HG03159 (cell line): Measurements from ENCODE around the gene CEP41.

Experiments
- ATAC-seq: cut with Tn5 transposase; IDR thresholded peaks from one replicate; pipeline ENCODE4 v1.9.1; 2021; ENCODE audit warnings: mild to moderate bottlenecking, moderate library complexity; ENCODE audit not compliant: unreplicated experiment

The CEP41 gene

DNA sequence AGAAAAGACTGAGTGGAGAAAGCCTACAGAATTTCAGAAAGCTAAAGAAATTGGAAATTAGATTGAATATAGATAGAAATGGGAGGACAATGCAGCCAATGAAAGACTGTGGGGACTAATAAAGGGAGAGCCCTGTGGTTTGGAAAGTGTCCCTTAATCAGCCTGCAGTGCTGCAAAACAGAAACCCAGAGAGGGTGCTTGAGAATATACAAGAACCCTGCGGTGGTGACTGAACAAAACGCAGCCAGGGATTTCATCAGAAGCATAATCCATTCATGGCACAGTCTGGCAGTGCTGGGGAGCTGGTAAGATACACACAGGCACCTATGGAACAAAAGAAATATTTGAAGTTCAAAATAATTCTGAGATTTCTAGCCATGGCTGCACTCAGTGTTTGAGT is 19.1 kb downstream of the CEP41 start:
- ATAC-seq: no peak

DNA sequence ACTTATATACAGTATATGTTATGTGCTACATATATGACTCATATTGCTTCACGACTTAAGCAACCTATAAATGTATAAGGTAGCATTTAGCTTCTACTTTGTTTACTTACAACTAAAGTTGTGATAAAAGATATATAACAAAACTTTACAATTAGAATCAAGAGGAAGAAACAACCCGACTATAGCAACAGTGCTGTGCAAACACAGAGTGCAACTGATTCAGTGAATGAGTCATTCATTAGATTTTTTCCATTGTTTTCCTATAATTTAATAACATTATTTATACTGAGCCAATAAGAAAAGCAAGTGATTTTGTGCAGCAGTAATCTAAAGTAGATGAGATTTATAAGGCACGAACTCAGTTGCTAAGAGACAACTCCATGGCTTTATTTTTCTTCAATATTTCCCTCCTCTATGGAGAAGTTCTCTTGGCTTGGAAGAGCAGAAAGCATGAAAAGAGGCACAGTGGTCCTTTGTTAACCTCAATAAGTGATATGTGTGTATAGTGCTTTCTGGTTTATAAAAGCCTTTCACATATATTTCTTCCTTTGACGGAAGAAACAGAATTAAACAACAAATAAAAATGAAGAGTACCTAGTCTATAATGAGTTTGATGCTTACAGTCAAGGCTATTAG is 19.8 kb downstream of the CEP41 start:
- ATAC-seq: no peak

DNA sequence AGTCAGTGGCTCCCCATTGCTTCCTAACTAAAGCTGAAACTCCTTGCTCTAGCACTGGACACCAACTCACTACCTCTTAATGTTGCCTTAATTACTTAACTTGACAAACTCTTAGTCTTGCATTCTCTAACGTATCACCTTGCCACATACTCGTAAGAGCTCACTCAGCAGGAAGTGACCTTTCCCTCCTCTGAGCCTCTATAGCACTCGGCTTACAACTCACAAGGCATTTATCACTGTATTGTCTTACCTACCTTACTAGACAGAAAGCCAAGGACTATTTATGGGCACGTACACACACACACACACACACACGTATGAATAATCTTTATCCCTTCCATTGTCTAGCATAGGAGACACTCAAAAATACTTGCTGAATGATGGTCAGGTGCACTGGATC is 21.2 kb downstream of the CEP41 start:
- ATAC-seq: no peak

DNA sequence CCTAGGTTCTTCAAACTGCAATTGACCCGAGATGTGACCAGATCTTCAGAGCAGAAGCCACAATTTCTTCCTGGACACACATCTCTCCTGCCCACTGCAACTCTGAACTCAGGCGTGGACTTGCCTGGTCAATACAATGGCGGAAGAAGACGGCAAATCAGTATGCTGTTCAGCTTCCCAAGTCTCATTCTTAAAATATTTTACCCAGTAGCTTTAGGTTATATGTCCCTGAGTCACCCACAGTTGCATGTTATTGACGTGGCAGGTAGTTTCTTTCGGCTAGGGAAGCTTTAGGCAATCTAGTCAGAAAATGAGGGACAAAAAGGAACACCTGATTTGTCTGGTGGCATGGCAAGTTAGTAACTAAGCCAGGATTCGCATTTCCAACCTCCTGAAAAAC is 22.5 kb downstream of the CEP41 start:
- ATAC-seq: no peak

DNA sequence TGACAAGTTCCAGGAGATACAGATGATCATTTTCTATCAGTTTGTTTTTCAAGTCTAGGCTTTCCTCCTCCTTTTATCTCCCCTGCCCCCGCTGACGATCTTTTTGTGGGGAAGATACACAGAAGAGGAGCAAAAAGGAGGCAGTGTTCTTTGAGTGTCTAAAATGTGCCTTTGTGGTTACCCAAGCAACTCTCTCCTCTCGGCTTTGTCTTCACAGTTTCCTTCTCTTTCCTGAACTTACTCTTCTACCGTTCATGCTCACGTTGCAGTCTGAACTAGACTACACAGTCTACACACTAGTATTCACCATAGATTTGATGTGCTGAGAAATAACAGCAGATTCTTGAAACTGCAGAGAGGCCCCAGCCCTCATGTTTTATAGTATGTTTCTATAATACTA is 23.6 kb downstream of the CEP41 start:
- ATAC-seq: no peak

DNA sequence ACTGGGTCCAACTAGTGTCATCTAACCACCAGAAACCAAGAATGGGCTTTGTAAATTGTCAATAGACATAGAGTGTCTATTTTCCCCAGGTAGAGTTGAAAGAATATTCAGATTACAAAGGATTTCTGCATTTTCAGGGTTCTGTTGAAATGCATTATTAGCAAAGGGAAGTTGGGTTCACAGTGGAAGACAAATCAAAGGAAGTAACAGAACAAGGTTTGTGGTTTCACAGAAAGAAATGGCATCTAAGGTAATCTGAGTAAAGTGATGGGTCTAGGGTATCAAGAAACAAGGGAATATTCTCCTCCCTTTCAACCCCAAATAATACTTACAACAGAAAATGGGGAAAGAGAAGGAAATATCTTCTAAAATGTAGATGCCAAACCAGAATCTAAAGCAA is 25.8 kb downstream of the CEP41 start:
- no peak for ATAC-seq

DNA sequence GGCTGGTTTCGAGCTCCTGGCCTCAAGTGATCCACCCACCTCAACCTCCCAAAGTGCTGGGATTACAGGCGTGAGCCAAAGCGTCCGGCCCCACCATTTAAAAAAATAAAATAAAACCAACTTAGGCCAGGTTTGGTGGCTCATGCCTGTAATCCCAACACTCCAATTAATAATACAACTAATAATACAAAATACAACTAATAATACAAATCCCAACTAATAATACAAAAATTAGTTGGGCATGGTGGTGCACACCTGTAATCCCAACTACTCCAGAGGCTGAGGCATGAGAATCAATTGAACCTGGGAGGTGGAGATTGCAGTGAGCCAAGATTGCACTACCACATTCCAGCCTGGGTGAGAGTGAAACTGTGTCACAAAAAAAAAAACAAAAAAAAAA is 27.6 kb downstream of the CEP41 start:
- no peak for ATAC-seq

DNA sequence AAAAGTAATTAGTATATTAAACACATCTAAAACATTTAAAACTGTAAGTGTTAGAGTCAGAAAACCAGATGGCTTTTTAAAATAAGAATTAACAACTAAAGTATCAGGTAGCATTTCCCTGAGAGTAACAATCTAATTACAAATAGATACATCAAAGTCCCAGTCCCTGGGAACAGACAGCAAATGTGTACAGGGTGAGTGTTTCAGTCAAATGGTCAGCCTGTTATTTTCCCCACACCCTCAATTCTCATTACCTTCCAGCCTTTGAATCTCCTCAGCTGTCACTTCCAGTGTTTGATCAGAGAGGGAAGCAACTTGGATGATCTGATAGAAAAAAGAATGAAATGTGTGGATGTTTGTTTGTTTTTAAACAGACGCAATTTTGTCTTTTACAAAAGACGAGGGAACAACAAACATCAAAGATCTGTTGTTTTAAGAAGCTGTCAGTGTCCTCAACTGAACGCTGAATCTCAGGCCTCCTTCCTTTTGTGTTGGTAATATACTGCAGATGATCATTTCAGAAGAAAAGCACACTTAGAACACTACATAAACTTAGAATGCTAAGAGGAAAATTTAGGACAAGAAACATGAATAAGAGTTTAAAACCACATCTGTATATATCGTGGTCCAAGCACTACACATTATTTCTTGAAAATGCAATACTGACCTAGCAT is 29.8 kb downstream of the CEP41 start:
- ATAC-seq: no peak

DNA sequence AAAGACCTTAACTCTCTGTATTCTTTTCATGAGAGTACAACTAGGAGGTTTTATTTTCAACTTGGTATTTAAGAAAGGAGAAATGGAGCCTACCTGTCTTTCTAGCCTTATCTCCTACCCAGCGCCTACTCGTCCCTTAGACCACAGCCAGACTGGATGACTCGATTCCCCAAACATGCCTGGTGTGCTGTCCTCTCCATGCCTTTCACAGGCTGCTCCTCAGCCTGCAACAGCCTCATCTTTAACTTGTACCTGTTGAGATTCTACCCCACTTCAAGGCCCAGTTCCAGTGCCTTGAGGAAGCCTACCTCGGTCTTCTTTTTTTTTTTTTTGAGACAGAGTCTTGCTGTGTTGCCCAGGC is 31.1 kb downstream of the CEP41 start:
- no peak for ATAC-seq

DNA sequence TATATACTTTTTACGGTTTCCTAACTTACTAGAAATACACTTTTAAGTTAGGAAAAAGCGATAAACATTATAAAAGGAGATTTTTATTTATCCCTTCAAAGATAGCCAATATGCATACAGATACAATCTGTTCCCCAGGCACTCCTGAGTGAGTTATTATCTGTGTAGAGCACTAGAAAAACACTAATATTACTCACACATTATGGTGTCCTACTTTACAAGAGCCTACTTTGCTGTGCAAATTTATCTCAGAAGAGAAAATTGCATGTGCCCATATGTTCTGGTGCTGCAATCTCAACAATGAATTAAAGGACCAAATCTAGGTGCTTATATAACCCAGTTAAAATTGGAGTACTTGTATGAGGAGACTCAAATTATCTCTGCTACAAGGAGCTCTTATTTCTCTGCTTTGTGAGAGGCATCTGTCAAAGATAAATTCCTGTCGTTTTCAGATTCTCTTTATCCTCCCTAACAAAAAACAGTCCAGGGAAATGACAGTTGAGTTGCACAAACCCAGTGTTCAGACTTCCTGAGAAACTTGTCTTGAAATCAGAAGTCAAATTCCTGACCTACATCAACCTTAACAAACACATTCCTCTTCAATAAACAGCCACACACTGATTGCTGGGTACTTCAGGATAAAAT is 31.6 kb downstream of the CEP41 start:
- no peak for ATAC-seq

DNA sequence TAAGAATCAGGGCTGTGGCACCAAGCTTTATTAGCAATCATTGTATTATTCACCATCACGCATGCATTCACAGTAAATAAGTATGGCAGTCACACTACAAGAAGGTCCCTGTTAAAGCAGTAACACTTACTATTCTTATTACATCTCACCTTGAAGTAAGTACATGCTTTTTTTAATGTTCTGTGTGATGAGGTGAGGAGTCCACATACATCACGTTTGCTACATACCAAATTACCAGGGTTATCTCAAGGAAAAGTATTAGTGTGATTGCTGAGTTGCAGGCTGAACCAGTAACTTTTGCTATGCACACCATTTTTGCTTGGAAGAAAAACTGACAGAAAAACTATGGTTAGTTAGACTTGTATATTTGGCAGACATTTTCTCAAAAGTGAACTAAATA is 35.8 kb downstream of the CEP41 start:
- ATAC-seq: no peak

DNA sequence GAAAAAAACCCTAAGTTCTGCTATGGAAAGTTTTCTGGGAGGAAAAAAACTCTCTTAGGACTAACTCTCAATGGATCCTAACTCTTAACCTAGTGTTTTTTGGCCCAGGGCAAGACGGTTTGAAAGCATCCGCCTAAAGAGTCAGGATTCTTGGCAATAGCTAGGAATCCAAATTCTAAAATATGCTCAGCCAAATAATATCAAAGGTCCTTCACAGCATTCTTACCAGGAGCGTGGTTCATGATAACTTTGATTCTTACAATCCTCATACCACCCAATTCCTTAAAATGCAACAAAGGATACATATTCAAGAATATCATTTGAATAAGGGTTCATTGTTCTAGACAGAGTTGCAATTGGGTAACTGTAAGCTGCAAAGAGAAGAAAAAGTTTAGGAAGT is 39.2 kb downstream of the CEP41 start:
- ATAC-seq: no peak

DNA sequence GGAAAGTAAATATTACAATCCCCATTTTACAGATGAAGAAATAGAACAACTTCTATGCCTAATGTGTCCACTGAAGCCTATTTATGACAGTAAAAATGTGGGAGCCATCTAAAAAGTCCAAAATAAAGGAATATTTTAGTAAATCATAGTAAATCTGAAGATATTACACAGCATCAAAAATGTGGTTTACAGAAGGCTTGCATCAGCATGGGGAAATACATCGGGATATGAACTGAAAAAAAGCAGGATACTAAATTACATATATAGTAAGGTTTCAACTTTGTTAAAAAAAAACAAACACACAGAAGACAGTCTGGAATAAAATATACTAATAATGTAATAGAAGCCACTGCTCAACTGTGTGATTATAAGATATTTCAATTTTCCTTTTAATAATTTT is 39.7 kb downstream of the CEP41 start:
- no peak for ATAC-seq

DNA sequence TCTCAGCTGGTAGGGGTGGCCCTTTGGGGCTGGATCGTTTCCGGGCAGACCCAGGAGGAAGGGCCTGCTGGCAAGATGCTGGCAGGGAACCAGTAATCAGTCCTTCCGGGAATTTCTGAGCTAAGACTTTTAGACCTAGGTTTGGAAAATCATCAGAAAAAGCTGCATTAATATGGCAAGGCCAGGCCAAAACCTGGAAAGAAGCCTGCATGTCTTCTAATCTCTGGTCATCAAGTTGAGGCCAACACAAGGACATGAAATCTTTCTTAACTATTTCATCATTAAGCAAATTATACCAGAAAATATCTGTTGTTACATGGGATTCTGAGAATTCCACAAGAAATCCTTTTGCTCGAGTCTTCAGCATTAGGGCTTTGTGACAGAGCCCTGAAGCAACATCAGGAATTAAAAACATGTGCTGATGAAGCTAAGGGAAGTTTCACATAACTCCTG is 40.7 kb downstream of the CEP41 start:
- ATAC-seq: no peak

DNA sequence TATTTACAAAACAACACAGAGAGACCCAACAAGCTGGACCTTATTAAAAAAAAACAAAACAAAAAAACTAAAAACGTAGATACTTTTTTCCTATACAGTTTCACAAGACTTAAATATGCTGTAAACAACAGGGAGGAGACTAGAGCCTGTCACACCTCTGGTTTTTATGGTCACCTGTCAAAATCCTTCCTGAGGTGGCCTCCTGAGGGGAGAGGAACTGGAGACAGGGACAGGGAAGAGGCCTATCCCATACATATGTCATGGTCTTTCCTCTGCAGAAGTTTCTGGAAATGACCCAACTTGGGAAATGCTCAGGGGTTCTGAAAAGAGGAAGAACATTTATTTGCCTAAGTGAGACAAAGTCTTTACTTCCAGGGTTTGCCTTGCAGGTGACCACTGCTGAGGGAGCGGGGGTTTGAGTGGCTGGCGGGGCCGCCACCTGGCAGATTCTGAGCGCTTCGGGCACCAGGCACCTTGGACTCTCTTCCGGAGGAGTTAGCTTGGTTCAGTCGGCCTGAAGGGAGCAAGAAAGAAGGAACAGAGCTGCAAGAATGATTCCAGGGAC is 42.2 kb downstream of the CEP41 start:
- no peak for ATAC-seq

DNA sequence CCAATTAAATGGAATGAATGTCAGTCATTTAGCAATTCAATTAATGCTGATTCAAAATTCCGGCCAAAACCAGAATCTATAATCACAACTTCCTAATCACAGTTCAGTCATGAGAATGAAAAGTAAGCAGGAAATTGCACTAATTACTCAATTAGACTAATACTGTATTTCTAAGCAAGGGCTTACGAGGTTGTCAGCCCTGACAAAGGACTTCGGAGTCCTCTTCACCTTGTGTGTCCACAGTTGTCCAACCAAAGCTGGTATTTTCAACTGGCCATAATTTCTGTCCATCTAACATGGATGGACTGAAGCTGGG is 43.1 kb downstream of the CEP41 start:
- ATAC-seq: no peak

DNA sequence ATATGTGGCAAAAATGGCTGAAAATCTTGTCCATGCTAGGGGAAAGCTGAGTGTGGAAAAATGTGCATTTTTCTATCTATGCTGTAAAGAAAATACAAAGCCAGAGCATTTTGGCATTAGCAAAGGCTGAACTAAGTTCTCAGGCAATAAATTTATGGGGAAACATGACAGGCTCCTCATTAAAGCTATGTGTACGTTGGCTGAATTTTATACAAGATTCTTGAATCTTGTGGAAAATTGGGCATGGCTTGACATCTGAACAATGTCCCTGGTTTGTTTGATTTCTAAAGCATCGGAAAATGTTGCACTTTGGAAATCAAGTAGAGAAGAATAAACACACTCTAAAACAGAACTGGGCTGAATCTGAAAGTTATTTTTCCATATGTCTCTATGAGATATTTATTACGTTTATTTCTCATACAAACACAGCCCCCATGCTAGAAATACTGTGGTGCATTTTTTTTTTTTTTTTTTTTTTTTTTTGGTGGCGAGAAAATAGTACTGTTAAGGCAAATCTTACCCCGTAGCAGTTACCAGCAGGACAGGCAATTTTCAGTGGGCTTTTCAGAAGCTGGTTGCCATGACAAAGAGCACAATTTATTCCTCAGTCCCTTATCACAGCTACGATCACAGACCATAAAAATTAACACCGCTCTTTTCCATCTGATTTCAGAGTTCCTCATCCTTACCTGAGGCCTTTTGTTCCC is 43.6 kb downstream of the CEP41 start:
- ATAC-seq: no peak

DNA sequence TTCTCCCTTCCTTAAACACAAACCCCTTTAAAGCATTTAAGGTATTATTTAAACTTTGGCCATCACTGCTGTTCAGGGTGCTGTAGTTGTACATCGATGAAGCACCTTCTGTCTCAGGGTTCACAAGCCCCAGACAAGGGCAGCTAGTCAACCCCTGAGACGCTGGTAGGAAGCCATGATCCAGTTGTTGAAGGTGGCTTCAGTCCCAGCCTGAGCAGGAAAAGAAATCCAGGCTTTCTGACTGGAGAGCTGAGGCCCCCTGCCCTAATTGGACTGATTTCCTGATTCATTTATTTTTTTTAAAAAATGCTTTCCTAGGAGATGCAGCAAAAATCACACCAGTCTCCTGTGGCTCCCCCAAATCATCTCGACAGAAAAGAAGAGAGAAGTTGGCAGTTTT is 44.7 kb downstream of the CEP41 start:
- ATAC-seq: no peak

DNA sequence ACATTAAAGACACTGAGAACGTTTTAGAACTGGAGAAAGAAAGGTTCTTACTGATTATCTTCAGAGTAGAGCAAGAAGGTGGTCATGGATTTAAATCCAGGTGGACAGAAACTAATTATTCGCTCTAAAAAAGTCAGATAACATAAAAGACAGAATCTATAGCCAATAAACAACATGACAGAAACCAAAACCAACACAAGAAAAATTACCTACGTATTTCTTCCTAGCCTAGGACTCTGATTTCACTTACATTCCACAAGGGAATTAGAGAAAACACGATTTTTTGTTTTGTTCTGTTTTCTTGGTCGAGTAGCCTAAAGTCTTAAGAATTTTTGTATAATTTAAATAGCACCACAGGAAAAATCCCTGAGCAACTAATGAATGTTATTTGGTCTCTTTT is 45.4 kb downstream of the CEP41 start:
- ATAC-seq: no peak

DNA sequence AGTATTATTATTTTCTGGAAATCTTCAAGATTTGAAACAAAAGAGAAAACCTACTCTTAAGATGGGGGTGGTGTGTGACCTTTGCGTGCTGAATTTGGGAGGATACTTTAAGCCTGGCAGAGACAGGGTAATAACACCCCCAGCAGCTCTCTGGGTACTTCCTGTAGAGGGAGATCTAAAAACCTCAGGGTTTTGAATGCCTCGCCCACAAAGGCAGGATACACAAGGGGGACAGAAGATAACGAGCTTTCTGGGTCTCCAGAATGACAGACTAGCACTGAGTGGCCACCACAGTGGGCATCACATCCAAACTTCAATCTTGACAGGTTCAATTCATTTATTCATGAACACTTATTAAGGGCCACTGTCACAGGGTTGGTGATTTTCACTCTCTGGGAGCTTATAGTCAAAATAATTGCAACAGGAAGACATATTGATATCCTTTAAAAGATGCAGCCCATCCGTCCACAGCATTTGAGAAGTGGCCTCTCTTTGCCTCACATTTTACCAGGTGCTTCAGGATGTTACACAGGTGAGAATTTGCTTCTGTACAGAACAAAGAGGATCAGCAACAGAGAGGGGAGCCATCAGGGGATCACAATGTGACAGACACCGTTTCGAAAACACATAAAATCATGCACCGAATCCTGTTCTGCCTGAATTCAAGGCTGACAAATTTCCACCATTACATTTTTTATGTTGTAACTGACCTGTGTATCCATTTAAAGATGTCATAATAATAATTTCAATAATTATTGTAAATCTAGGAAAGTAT is 46.2 kb downstream of the CEP41 start:
- ATAC-seq: no peak

DNA sequence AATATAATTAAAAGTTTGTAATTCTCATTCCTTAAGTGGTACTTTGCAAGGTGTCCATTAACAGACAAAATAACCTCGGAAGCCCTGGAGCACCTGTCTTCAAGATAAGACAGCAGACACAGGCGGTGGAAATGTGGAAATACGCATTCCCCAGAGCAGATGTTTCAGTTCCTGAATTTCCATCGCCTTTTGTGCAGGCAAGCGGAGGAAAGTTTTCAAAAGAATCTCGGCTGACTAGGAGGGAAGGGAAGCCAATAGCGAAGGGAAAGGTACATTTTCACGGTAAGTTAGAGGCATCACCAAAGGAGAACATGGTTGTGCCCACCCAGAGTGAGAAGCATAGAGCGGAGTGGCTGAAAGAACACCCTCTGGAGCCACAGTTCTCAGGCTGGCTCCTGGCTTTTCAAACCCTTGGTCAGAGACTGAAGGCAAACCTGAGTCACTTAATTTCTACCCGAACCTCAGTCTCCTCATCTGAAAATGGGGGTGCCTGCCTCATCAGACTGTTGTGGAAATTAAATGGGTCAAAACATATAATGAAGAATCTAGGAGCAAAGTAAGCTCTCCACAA is 46.9 kb downstream of the CEP41 start:
- no peak for ATAC-seq
